ENCODE data around the gene RICTOR.

GRCh38 chr5:39109606-39110005 lies 35.4 kb upstream of the RICTOR start:
- TF ChIP-seq CTCF (IDR thresholded peaks at IDR 0.05; ENCODE audit: insufficient read depth, low read length, poor library complexity, severe bottlenecking) (no peak), EZH2phosphoT487 (conservative IDR thresholded peaks at IDR 0.05; ENCODE audit: low read length) (no peak)

Data from SU-DHL-6 (cell line).